Stimulated activated CD8-positive, alpha-beta memory T cell treated with anti-CD3 and anti-CD28 coated beads, Interleukin-4, amount 100 ng/mL, for 24 hours (primary cell): ENCODE data around the gene DPP6.

Experiments
- DNase-seq: peaks from one replicate; pipeline ENCODE4 v3.0.0-alpha.2; 2020; ENCODE audit warnings: low read depth

DPP6 gene

DNA sequence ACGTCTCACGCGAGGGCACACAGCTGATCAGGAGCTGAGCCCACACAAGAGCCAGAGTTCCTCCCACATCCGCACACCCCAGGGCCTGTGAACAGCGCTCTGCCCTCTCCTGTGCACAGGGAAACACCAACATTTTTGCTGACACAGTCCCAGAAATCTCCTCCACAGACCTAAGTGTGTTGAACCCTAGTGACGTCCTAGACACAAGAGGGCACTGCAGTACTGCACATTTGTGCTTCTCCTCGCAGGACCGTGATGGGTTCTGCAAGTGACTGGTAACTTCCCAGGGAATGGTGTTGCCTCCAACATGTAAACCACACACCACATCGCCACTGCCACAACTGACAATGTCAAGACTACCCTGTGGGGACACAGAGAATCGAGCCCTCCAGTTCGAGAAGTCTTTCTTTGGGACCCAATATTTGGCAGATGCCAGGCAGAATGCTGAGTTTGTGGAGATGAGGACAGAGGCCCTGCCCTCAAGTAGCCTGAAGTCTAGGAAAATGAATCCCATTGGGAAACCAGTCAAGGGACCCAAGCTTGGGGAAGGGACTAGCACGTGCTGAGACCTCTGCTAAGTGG lies 780.5 kb downstream of the DPP6 start:
- no peak for DNase-seq

DNA sequence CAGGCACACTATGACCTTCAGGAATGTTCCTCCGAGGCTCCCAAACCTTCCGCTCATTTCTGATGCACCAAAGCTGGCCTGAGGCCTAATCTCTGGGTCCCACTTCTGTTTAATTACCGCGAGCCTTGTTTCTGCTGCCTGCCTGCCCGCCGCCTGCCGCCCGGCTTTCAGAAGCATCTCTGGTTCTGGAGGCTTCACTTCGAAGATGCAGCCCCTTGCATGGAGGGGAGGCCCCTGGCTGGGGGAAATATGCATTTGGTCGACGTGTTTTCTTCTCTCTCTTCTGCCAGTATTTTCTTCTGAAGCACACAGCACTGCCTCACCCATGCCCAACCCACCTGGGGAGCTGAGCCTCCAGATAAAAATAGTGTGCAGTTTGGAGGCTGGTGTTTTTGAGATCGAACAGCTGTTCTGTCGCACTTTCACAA lies 783.8 kb downstream of the DPP6 start:
- DNase-seq, result no peak

DNA sequence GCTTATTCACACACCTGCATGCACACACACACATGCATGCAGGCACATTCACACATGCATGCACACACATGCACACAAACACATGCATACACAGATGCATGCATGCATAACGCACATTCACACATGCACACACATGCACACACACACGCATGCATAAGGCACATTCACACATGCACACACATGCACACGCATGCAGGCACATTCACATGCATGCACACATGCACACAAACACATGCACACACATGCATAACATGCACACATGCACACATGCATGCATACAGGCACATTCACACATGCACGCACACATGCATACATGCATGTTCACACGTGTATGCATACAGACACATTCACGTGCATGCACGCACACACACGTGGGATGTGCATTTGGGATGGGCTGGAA lies 784.9 kb downstream of the DPP6 start:
- DNase-seq, result no peak

DNA sequence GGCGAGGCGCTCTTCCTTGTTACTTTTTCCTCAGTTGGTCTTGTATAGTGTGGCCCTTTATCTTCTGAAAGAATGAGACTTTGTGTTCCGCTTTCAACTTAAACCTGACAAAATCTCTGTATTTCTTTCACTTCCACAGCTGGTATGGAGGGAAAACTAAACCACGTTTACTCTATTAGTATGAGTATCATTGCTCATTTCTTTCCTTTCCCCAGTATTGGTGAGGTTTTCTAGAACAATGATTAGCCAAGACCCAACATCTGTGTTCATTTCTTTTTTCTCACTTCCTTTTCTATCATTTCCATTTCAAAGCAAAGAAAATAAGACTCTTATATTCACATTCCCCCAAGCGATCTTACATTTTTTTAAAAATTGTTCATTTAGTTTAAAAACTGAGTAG lies 785.4 kb downstream of the DPP6 start:
- no peak for DNase-seq

GRCh38 chr7:154840086-154840485 lies 787.9 kb downstream of the DPP6 start:
- no peak for DNase-seq

- no peak for DNase-seq
These were observed 789.6 kb downstream of the DPP6 start for GRCh38 chr7:154841731-154842331.

DNA sequence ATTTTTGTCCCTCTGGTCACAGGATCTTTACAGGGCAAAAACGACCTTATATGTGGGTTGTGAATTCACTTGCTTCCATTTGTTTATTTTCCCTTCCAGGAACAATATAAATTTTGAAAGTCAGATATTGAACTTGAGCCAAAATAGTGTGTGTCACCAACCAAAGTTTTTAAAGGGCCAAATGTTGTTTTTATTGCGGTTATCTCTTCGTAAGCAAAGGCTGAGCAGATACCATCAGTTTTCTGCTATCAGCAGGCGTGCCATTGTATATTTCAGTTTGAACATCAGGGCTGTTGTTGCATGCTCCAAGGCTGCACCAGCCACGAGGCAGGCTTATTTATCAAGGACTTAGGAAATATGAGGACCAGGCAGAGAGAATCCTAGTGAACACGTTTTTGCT lies 790.4 kb downstream of the DPP6 start:
- no peak for DNase-seq

DNA sequence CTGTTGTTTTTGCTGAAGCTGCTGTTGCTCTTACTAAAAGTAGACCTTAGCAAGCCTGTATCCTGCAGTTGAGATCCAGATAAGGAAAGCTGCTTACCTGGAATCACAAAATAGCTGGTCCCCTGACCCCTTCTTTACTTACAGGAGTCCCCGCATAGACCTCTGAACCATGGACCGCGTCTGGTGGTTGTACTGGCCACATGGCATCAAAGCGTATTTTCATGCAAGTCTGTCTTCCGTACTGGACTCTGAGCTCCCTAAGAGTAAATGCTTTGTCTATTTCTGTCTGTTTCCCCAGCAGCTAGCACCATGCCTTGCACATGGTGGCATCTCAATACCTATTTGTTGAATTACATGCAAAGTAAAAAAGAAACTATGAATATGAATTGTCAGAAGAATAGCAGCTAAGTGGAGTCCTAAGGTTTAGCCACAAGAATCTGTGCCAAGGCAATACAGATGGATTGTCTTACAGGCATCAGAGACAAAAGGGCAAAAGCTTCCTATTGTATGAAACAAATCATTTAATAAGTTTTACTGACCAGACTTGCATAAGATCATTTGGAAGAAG lies 791.6 kb downstream of the DPP6 start:
- no peak for DNase-seq

GRCh38 chr7:154844499-154844898 lies 792.3 kb downstream of the DPP6 start:
- DNase-seq, result no peak

- DNase-seq, result no peak
These were observed 792.8 kb downstream of the DPP6 start for GRCh38 chr7:154844955-154845354.

GRCh38 chr7:154848464-154848863 lies 796.3 kb downstream of the DPP6 start:
- no peak for DNase-seq

- DNase-seq, result no peak
These were observed 800.0 kb downstream of the DPP6 start for GRCh38 chr7:154852205-154852604.

GRCh38 chr7:154853063-154853726 lies 801.0 kb downstream of the DPP6 start:
- no peak for DNase-seq

GRCh38 chr7:154853727-154854095 lies 801.5 kb downstream of the DPP6 start:
- no peak for DNase-seq

DNA sequence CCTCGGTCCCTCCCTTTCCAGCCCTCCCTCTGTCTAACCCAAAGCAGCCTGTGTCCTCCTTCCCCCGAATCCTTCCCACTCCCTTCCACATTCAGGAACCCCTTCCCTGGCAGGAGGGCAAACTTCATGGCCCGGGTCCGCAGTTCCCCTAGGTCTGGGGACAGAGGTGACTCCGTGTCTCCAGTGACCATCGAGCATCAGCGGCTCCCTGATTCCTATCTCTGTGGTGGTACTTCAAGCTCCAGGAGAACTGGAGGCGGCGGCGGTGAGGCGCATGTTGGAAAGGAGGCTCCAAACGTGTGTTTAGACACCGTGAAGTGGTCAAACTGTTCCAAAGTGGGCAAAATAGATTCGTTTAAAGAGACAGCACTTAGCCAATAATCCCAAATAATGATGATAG lies 802.6 kb downstream of the DPP6 start:
- DNase-seq, result no peak

GRCh38 chr7:154855366-154855765 lies 803.2 kb downstream of the DPP6 start:
- no peak for DNase-seq

GRCh38 chr7:154856733-154857132 lies 804.5 kb downstream of the DPP6 start:
- DNase-seq, result no peak

- DNase-seq, result no peak
These were observed 805.0 kb downstream of the DPP6 start for GRCh38 chr7:154857240-154857639.

GRCh38 chr7:154857728-154858681 lies 805.8 kb downstream of the DPP6 start:
- DNase-seq, result no peak

DNA sequence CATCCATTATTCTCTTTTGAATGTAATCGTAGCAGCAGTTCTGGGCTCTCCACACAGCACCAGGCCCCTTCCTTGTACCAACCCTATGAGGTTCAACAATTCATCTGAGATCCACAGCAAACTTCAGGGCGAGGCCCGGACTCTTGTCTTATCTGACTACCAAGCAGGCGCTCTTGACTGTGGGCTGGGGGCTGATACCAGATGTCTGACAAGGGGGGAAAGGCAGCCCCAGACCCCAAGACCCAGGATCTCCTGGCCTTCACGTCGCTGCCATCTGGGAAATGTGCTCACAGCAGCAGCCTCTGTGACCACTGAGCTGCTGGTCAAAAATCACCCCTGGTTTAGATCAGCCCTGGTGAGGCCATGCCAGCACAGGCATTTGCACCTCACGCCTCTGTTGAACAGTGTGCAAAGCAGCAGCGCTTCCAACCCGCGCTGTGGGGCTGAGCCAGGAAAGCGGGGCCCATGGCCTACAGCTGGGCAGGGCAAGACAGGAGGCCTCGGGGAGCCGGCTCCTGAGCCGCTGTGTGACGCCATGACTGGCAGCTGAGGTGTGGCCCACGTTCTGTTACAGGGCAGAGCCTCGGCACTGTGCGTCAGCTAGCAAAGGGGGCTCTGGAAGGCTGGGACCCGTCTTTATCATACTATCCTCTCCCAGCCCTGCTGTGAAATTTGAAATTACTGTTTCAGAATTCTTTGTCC lies 806.8 kb downstream of the DPP6 start:
- DNase-seq, result no peak

DNA sequence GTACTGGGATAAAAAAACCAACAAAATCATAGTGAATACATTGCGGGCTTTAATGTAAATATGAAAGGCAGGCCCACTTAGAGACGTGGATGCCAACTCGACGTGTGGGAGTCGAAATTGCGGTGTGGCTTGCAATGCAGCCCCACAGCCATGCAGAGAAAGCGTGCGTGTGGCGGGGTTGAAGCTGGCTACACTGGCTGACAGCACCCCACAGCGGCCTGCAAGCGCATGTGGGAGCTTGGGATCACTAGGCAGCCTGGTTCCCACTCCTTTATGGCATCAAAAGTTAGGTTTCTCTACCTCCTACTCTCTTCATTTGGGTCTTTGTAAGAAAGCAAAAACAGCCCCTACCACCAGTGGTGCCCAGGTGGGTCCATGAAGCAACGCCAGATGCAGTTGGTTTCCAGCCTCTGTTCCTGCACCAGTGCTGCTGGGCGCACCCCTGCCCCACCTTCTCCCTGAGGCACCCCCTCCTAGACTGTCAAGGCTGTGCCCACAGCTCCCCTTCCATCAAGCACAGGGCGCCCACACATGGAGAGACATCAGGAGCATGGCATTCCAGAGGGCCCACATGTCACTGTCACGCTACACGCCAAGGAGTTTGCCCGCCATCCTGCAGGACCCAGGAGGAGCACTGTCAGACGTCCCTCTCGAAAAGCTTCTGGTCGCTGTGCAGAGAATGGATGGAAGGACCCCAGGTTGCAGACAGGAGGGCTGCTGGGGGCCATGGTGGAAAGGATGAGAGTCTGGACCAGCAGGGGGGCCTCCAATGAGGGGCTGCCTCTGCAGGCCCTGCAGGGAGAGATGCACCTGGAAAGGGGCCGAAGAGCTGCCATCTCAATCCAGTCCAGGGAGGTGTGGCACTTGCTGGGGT lies 807.8 kb downstream of the DPP6 start:
- no peak for DNase-seq
